Osteoblast (primary cell): Measurements from ENCODE around the gene TTC33. TPM values are rescaled to one million over a fixed set of nuclear protein-coding genes. Genes with fewer than 3 reads are reported as not detected.

Experiments used
- DNase-seq: peaks from one replicate; pipeline ENCODE4 v3.0.0; 2011; ENCODE audit warnings: low spot score, mixed read lengths; ENCODE audit not compliant: insufficient read length; ENCODE audit errors: missing footprints
- H2AFZ ChIP-seq: 2 replicates; pipeline ENCODE4 v1.6.0; 2011; ENCODE audit warnings: mild to moderate bottlenecking, low read length
- H3K27ac ChIP-seq: 2 replicates; pipeline ENCODE4 v1.5.1; 2011; ENCODE audit warnings: mild to moderate bottlenecking, low read depth, low read length, moderate library complexity
- H3K27me3 ChIP-seq: 2 replicates; pipeline ENCODE4 v1.6.0; 2012; ENCODE audit warnings: mild to moderate bottlenecking, control low read depth, inconsistent platforms, low read length, moderate library complexity; ENCODE audit not compliant: insufficient read depth
- H3K36me3 ChIP-seq: 2 replicates; pipeline ENCODE4 v1.5.1; 2011; ENCODE audit warnings: mild to moderate bottlenecking, low read length, control low read depth, moderate library complexity; ENCODE audit not compliant: insufficient read depth
- H3K4me1 ChIP-seq: 2 replicates; pipeline ENCODE4 v1.5.1; 2011; ENCODE audit warnings: mild to moderate bottlenecking, low read length, control low read depth, moderate library complexity; ENCODE audit not compliant: insufficient read depth
- H3K4me2 ChIP-seq: 2 replicates; pipeline ENCODE4 v1.6.0; 2011; ENCODE audit warnings: mild to moderate bottlenecking, low read length; ENCODE audit not compliant: insufficient read depth
- H3K4me3 ChIP-seq: fragments of 200-600 bp; sonication (generic); 3 replicates; pipeline ENCODE4 v1.5.1; 2012; ENCODE audit warnings: mild to moderate bottlenecking, low read length, inconsistent platforms; ENCODE audit not compliant: insufficient read depth
- H3K79me2 ChIP-seq: 2 replicates; pipeline ENCODE4 v1.6.0; 2012; ENCODE audit warnings: mild to moderate bottlenecking, low read length, control low read depth, inconsistent platforms; ENCODE audit not compliant: insufficient read depth
- H3K9me3 ChIP-seq: 2 replicates; pipeline ENCODE4 v1.5.1; 2011; ENCODE audit warnings: low read depth, low read length, control low read depth
- H4K20me1 ChIP-seq: 2 replicates; pipeline ENCODE4 v1.6.0; 2012; ENCODE audit warnings: mild to moderate bottlenecking, low read length, control low read depth; ENCODE audit not compliant: insufficient read depth
- total RNA-seq: library from RNA; depleted of rRNA; stranded (reverse); fragments of >200 nt; gene quantifications from 2 replicates; pipeline ENCODE4 v1.2.3, GENCODE V29; 2012
- TF ChIP-seq, protein P1 (sequence below): IDR thresholded peaks from 2 replicates; pipeline ENCODE4 v1.5.1; 2011; ENCODE audit warnings: mild to moderate bottlenecking, low read depth, low read length, moderate library complexity; ENCODE audit errors: extremely low read depth

Gene TTC33
- total RNA-seq, 1 donor: 14.5 TPM

DNA sequence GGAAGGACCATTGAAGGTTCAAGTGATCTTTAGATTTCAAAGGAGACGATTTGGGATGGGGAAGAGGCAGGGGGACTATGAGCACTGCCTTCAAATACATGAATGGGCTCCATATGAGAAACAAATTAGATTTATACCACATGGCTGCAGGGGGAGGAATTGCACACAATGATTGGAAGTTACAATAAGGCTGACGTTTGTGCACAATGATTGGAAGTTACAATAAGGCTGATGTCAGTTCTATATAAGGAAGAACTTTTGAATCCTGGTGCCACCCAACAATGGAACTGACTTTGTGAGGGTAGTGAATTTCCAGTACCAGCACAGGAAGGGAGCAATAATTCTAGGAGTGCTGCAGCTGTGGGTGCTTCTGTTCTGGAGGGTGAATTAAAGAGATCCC lies 171.7 kb downstream of the TTC33 start:
- Histone ChIP-seq H3K9me3 (no peaks in the 10 kb centered on the region), H3K4me2 (no peak overlapping the region), H3K4me3 (no peak overlapping the region), H3K36me3 (no peaks in the 10 kb centered on the region), H3K27ac (no peak overlapping the region), H3K4me1 (no peaks in the 10 kb centered on the region), H4K20me1 (no peaks in the 10 kb centered on the region), H3K27me3 (no peaks in the 10 kb centered on the region), H2AFZ (no peak overlapping the region), H3K79me2 (no peaks in the 10 kb centered on the region)
- no peak for DNase-seq
- TF ChIP-seq, protein P1, sequence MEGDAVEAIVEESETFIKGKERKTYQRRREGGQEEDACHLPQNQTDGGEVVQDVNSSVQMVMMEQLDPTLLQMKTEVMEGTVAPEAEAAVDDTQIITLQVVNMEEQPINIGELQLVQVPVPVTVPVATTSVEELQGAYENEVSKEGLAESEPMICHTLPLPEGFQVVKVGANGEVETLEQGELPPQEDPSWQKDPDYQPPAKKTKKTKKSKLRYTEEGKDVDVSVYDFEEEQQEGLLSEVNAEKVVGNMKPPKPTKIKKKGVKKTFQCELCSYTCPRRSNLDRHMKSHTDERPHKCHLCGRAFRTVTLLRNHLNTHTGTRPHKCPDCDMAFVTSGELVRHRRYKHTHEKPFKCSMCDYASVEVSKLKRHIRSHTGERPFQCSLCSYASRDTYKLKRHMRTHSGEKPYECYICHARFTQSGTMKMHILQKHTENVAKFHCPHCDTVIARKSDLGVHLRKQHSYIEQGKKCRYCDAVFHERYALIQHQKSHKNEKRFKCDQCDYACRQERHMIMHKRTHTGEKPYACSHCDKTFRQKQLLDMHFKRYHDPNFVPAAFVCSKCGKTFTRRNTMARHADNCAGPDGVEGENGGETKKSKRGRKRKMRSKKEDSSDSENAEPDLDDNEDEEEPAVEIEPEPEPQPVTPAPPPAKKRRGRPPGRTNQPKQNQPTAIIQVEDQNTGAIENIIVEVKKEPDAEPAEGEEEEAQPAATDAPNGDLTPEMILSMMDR: no peak

DNA sequence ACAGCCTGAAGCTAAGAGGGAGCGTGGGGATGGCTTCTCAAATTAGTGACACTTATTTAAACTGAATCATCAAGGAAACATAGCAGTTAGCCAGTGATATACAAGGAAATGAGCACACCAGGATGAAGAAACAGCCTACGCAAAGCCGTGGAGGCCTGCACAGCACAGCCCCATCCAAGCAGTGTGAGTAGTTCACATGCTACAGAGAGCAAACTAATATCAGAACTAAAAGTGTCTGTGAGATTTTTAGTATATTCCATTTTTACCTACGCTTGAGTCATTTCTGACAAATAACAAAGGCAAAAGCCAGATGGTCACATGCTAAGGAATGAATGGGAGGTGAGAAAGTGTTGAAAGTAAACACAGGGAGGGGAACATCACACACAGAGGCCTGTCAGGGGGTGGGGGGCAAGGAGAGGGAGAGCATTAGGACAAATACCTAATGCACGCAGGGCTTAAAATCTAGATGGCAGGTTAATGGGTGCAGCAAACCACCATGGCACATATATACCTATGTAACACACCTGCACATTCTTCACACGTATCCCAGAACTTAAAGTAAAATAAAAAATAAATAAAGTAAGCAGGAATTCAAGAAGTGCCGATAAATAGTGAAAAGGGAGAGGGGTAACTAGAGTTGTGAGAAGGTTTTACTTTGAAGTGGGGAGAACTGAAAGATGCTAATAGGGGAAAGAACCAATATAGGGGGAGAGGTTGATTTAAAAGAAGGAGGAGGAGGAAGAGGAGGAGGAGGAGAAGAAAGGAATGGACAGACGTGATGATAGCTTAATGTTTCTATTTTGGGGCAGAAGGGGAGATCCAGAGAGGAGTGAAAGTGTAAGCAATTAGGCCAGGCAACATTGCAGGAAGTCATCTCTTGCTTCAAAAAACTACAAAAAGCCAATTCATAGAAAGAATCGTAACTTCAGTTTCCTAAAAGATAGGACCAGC lies 177.0 kb downstream of the TTC33 start:
- Histone ChIP-seq H3K27ac (no peak overlapping the region), H3K9me3 (no peaks in the 10 kb centered on the region), H3K4me2 (no peak overlapping the region), H4K20me1 (no peaks in the 10 kb centered on the region), H3K36me3 (no peaks in the 10 kb centered on the region), H3K4me1 (no peaks in the 10 kb centered on the region), H3K79me2 (no peaks in the 10 kb centered on the region), H2AFZ (peak overlapping the region; percentile 71), H3K27me3 (no peaks in the 10 kb centered on the region), H3K4me3 (no peak overlapping the region)
- no peak for DNase-seq
- TF ChIP-seq, protein P1: no peak

DNA sequence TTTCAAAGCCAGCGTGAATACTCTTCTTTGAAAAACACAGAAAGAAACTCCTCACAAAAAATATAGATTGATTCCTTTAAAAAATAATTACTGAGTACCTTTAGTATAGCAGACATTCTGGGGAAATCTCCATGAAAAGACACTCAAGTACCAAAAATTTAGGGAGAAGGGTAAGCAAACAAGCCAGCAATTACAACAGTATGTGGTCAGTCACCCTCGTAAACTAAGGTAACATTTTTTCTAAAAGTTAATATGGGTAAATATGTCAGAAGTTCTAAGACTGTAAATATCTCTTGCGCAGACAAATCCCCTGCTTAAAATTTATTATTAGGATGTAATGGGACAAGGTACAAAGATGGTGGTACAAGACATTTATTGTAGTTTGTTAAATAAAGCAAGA lies 178.0 kb downstream of the TTC33 start:
- H3K9me3 ChIP-seq: no peaks in the 10 kb centered on the region
- TF ChIP-seq, protein P1: no peak
- no peaks in the 10 kb centered on the region for H3K79me2 ChIP-seq
- H4K20me1 ChIP-seq: no peaks in the 10 kb centered on the region
- no peak overlapping the region for H3K27ac ChIP-seq
- H3K27me3 ChIP-seq: no peaks in the 10 kb centered on the region
- no peaks in the 10 kb centered on the region for H3K36me3 ChIP-seq
- no peak overlapping the region for H3K4me3 ChIP-seq
- H2AFZ ChIP-seq: no peak overlapping the region
- no peak for DNase-seq
- H3K4me2 ChIP-seq: no peak overlapping the region
- peaks cover 6% of the 10 kb centered on the region for H3K4me1 ChIP-seq

DNA sequence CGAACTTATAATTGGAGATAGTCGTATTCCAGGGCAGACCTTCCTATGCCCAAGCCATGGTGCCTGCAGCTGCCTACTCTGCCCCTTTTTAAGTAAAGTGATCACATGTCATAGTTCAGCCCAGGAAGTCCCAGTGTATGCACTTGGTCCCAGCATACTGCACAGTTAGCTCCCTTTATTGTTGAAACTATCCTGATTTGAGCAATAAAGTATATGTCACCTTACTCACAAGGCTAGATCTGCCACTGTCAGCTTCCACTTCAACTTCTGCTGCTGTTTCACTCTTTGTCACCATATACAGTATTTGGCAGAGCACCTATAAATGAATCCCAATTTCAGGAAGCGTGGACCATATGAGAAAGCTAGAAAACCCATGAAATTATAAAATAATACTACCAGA lies 179.8 kb downstream of the TTC33 start:
- DNase-seq: no peak
- H3K36me3 ChIP-seq: no peaks in the 10 kb centered on the region
- TF ChIP-seq, protein P1: no peak
- H3K4me1 ChIP-seq: peaks cover 16% of the 10 kb centered on the region
- H2AFZ ChIP-seq: no peak overlapping the region
- no peak overlapping the region for H3K4me3 ChIP-seq
- no peak overlapping the region for H3K4me2 ChIP-seq
- no peaks in the 10 kb centered on the region for H3K27me3 ChIP-seq
- H3K79me2 ChIP-seq: no peaks in the 10 kb centered on the region
- H4K20me1 ChIP-seq: no peaks in the 10 kb centered on the region
- no peak overlapping the region for H3K27ac ChIP-seq
- H3K9me3 ChIP-seq: no peaks in the 10 kb centered on the region
